Body of pancreas (tissue), 4 donors: ENCODE data around the gene ACHE. TPM values are rescaled to one million over a fixed set of nuclear protein-coding genes. Genes with fewer than 3 reads are reported as not detected.

ENCODE experiments used
- ATAC-seq: fragments of 150-250 bp; one replicate; pipeline ENCODE4 v1.9.1; 2016
- DNase-seq, 4 donors: peaks; one replicate each; pipeline ENCODE4 v3.0.0-alpha.2; 2019
- H3K27ac ChIP-seq, 4 donors: fragments of 200-600 bp; sonication (generic); 1 replicate in 3 of 4; 2 replicates in 1 of 4; pipeline versions ENCODE4 v1.5.1 to v1.6.1; 2016 to 2019; ENCODE audit warnings: mild to moderate bottlenecking in 1 of 4, mixed read lengths in 1 of 4, moderate library complexity in 1 of 4
- H3K27me3 ChIP-seq, 2 donors: fragments of 200-600 bp; sonication (generic); one replicate each; pipeline ENCODE4 v1.6.0; 2016; ENCODE audit warnings: mild to moderate bottlenecking in 1 of 2
- H3K36me3 ChIP-seq, 2 donors: fragments of 200-600 bp; sonication (generic); replicated peaks in 1 of 2; 2 replicates each; pipeline ENCODE4 v1.5.1; 2016; ENCODE audit warnings: low read depth in 2 of 2; ENCODE audit not compliant: insufficient read depth in 1 of 2
- H3K4me1 ChIP-seq: fragments of 200-600 bp; sonication (generic); one replicate; pipeline ENCODE4 v1.6.0; 2016
- H3K4me3 ChIP-seq, 2 donors: fragments of 200-600 bp; sonication (generic); 1 replicate in 1 of 2; 2 replicates in 1 of 2; pipeline ENCODE4 v1.5.1; 2016 to 2019
- H3K9me3 ChIP-seq, 3 donors: fragments of 200-600 bp; sonication (generic); 1 replicate in 2 of 3; 2 replicates in 1 of 3; pipeline ENCODE4 v1.5.1; 2016
- CTCF ChIP-seq, 7 experiments: fragments of 450-650 bp in 4 of 7; fragments of 200-600 bp in 3 of 7; sonication (generic) in 3 of 7; IDR thresholded peaks; one replicate each; pipeline ENCODE4 v1.5.1; 2016 to 2019; ENCODE audit warnings: antibody characterized with exemption in 7 of 7
- POLR2A ChIP-seq, 3 donors: fragments of 450-650 bp; IDR thresholded peaks; one replicate each; pipeline ENCODE4 v1.6.1; 2016; ENCODE audit warnings: antibody characterized with exemption in 3 of 3, mild to moderate bottlenecking in 2 of 3
- WGBS, 2 donors: methylation state at CpG; one replicate each; pipeline ENCODE4 v1.1.5; 2017; 5-methylcytosine and 5-hydroxymethylcytosine counted together
- intact Hi-C: fragments of 100-400 bp; cut with DNase I; formaldehyde crosslinking; loops from one replicate; pipeline ENCODE4 v1.15.1; 2023
- total RNA-seq, 2 donors: library from RNA; depleted of rRNA; stranded (reverse); fragments of >200 nt; gene quantifications; one replicate each; pipeline ENCODE4 v1.1.0, GENCODE V29; 2016

ACHE gene
- total RNA-seq, 2 donors from 2014 or later, result 6.2 to 7.3 TPM

GRCh38 chr7:100888988-100889750 lies 6.5 kb downstream of the ACHE start, which contains the start of gene UFSP1:
Gene UFSP1 (minus strand): TSS chr7:100889715. CDS start chr7:100889271, 444 bp downstream.
- Histone ChIP-seq H3K4me3 (peak within 1 kb of the TSS; percentile 45 to 70), H3K27me3 (no peaks in the 10 kb centered on the region), H3K36me3 (peaks cover 6 to 25% of the 10 kb centered on the region in 2 donors), H3K27ac (peak within 1 kb of the TSS; percentile 85 to 96 (median 93)), H3K9me3 (no peaks in the 10 kb centered on the region), H3K4me1 (peaks cover 34% of the 10 kb centered on the region)
- intact Hi-C loops, result no loop called here
- ATAC-seq (peak; percentile 57), DNase-seq (peak in 1 of 4 donors; percentile 59)
- peak in 3 of 7 experiments; percentile 5 to 15 (median 6) for TF ChIP-seq CTCF (IDR thresholded peaks at IDR 0.05)
- TF ChIP-seq POLR2A (IDR thresholded peaks at IDR 0.05), result peak; percentile 39 to 65 (median 59)
- WGBS, 2 donors, result 1% methylated on average over 71 of the region's 73 CpGs; no CpG with 5 or more reads in 1 of the 2 donors

- Histone ChIP-seq H3K4me1 (peaks cover 34% of the 10 kb centered on the region), H3K36me3 (peaks cover 6 to 28% of the 10 kb centered on the region in 2 donors), H3K4me3 (peak overlapping the region; percentile 45 to 70), H3K27me3 (no peaks in the 10 kb centered on the region), H3K27ac (peak overlapping the region; percentile 68 to 95 (median 88)), H3K9me3 (no peaks in the 10 kb centered on the region)
- no peak for DNase-seq
- intact Hi-C loops, result no loop called here
- TF ChIP-seq POLR2A (IDR thresholded peaks at IDR 0.05) (no peak), CTCF (IDR thresholded peaks at IDR 0.05) (no peak)
- 39 to 43% methylated on average over 16 to 18 of the region's 18 CpGs for WGBS, 2 donors
- ATAC-seq, result no peak
Observed at GRCh38 chr7:100888291-100888987, 7.2 kb downstream of the ACHE start.

GRCh38 chr7:100887516-100888290 lies 8.0 kb downstream of the ACHE start:
- no peak for TF ChIP-seq CTCF (IDR thresholded peaks at IDR 0.05)
- no peak for TF ChIP-seq POLR2A (IDR thresholded peaks at IDR 0.05)
- ATAC-seq, result no peak
- Histone ChIP-seq H3K36me3 (peaks cover 11 to 31% of the 10 kb centered on the region in 2 donors), H3K9me3 (no peaks in the 10 kb centered on the region), H3K4me3 (no peak overlapping the region), H3K27me3 (no peaks in the 10 kb centered on the region), H3K27ac (peak overlapping the region in 3 of 4 donors; percentile 85 to 95 (median 91)), H3K4me1 (peaks cover 34% of the 10 kb centered on the region)
- WGBS, 2 donors, result 56 to 63% methylated on average over 21 of the region's 21 CpGs
- DNase-seq, result no peak
- intact Hi-C loops, result no loop called here

- Histone ChIP-seq H3K27me3 (no peaks in the 10 kb centered on the region), H3K4me1 (peaks cover 34% of the 10 kb centered on the region), H3K9me3 (no peaks in the 10 kb centered on the region), H3K4me3 (no peak overlapping the region), H3K27ac (peak overlapping the region in 2 of 4 donors; percentile 91 to 95), H3K36me3 (peaks cover 11 to 38% of the 10 kb centered on the region in 2 donors)
- intact Hi-C loops, result no loop called here
- TF ChIP-seq POLR2A (IDR thresholded peaks at IDR 0.05), result no peak
- TF ChIP-seq CTCF (IDR thresholded peaks at IDR 0.05), result no peak
- DNase-seq (no peak), ATAC-seq (no peak)
- 79 to 87% methylated on average over 25 of the region's 25 CpGs for WGBS, 2 donors
Observed at GRCh38 chr7:100886936-100887515, 8.7 kb downstream of the ACHE start.
